GM21576 (cell line): ENCODE measurements around the gene DNAJC21.
"Not testable (repeated sequence)": the region's sequence is repeated elsewhere in the genome, so short reads cannot be mapped to it uniquely, and the experiment has no call there.

Source experiments
- ATAC-seq: cut with Tn5 transposase; IDR thresholded peaks from one replicate; pipeline ENCODE4 v1.9.1; 2021; ENCODE audit warnings: mild to moderate bottlenecking, moderate library complexity; ENCODE audit not compliant: unreplicated experiment

The DNAJC21 gene

GRCh38 chr5:34923256-34923655 lies 6.1 kb upstream of the DNAJC21 start:
- not testable (repeated sequence) for ATAC-seq

GRCh38 chr5:34923694-34924461 lies 5.5 kb upstream of the DNAJC21 start:
- peak; percentile 57 for ATAC-seq

- ATAC-seq, result no peak
These were observed 4.9 kb upstream of the DNAJC21 start for GRCh38 chr5:34924462-34924765.

- ATAC-seq, result no peak
These were observed 3.0 kb upstream of the DNAJC21 start for GRCh38 chr5:34926318-34926888.

DNA sequence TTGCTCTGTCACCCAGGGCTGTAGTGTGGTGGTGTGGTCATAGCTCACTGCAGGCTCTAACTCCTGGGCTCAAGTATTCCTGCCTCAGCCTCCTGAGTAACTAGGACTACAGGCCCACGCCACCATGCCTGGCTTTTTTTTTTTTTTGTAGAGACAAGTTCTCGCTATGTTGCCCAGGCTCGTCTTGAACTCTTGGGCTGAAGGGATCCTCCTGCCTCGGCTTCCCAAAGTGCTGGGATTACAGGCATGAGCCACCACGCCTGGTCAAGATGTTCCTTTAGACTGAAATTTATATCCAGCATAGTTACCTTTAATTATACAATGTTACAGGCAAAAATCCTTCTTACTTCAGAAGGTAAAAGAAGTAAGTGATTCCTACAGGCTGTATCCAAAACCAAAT lies 1.6 kb upstream of the DNAJC21 start:
- ATAC-seq, result no peak

- ATAC-seq, result no peak
These were observed 1.1 kb upstream of the DNAJC21 start for GRCh38 chr5:34928267-34928666.

DNA sequence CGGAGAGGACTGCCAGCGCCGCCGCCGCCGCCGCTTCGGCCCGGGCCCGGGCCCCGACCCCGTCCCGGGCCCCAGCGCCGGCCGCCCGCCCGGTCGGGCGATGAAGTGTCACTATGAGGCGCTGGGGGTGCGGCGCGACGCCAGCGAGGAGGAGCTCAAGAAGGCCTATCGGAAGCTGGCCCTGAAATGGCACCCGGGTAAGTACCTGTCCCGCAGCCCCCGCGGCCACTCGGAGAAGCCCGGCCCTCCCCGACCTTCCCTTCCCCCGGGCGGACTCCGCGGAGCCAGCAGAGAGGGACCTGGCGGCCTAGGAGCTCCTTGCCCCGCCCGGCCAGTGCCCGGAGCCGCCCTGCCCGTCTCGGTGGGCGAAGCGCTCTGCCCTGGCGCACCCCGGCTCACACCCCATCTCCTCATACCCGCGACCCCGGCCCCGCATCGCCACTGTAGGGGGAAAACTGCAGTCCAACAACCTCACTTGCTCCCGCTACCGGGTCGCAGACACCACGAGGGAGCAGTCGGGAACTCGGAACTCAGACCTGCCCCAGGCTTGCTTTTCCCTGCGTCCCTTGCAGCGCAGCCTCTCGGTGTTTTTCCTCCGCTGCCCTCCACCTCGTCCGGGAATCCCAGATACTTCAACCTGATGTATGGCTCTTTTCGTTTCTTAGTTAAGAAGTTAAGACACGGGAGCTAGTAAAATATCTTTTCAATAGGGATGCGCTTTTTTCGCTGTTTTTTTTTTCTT lies 532 bp downstream of the DNAJC21 start:
- peak; percentile 66 for ATAC-seq

GRCh38 chr5:34930462-34930844 lies 1.1 kb downstream of the DNAJC21 start:
- no peak for ATAC-seq

DNA sequence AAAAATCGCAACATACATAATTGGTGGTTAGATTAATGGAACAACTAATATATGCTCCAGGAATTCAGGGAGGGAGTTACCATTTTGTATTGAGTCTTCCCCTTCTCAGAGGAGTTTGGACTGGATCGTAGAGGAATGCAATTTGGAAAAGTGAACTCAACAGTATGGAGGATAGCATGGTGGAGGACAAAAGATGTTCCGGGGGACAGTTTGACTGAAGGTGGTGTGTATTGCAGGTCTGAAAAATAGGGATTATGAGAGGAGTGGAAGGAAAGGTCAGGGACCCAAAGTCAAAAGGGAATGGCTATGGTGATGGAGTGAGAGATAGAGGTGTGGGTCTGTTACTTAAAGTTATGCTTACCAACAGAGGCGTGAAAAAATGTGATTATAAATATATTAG lies 1.5 kb downstream of the DNAJC21 start:
- no peak for ATAC-seq

- ATAC-seq, result no peak
These were observed 3.6 kb downstream of the DNAJC21 start for GRCh38 chr5:34932947-34933346.

DNA sequence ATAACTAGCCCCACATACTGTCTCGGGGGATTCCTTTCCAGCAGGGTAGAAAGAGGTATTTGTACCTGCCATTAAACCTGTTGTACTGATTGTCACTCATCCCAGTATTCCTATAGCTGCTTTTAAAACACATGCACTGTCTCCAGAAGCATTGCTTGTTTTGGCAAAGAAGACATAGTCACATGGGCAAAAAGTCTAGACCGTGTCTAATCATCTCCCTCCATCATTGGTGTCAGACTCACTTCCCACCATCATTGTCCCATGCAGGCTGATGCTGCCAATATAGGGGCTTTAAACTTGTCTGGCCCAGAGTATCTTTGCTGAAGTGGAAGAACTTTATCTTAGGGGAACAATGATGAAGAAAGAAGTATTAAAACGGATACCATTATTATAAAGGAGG lies 12.6 kb downstream of the DNAJC21 start:
- ATAC-seq, result no peak

DNA sequence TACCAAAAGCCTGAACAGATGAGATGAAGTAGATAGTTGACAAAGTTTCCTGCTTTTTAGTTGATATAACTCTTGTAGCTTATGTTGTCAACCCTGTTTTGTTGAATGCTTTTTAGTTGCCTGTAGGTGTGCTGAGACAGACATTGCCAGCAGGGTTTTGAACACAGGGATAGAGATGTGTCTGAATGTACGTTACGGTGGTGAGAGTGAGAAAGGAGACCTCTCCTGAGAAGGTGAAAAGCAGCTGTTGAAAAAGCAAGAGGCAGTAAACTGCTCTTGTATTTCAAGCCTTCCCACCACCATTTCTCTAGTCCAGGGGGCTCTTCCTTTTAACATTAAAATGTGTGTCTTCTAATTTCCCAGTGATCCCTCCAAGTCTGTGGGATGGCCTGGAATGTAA lies 14.7 kb downstream of the DNAJC21 start:
- no peak for ATAC-seq

- ATAC-seq, result no peak
These were observed 15.2 kb downstream of the DNAJC21 start for GRCh38 chr5:34944460-34945047.

DNA sequence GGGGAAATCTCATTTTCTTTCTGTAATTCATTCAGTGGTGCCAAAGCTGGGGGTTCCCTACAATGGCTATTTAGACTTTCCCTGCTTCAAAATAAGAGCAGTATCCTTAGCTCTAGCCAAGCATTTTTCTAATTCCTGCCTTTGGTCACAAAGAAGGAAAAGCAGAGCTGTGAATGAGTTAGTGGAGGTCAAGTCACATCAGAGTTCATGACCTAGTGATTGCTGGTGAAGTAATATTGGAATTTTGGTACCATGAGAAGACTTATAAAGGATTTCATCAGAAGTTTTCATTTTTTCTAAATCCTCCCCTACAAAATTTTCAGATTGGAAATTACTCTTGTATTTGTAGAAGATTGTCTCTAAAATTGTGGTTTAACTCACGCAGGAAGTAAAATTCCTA lies 28.0 kb downstream of the DNAJC21 start:
- no peak for ATAC-seq

- no peak for ATAC-seq
These were observed 28.7 kb downstream of the DNAJC21 start for GRCh38 chr5:34957857-34958690.

- ATAC-seq, result peak; percentile 98
These were observed 30.0 kb downstream of the DNAJC21 start for GRCh38 chr5:34959323-34959722.

- no peak for ATAC-seq
These were observed 38.2 kb downstream of the DNAJC21 start for GRCh38 chr5:34967540-34967939.

DNA sequence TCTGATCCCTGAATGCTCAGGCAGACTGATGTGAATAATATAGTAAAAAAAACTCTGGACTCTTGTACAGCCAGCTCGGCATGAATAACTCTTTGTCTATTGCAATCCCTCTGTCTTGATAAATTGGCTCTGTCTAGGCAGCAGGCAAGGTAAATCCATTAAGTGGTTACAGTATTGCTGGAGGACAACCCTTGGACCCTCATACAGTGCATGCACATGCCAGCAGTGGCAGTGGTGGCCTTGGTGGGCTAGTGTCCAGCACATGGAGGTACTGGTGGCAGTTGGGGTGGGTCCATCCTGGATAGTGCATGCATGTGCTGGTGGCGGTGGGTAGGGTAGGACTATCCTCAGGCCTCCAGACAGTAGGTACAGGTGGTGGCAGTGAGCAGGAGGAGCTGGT lies 38.9 kb downstream of the DNAJC21 start:
- no peak for ATAC-seq

DNA sequence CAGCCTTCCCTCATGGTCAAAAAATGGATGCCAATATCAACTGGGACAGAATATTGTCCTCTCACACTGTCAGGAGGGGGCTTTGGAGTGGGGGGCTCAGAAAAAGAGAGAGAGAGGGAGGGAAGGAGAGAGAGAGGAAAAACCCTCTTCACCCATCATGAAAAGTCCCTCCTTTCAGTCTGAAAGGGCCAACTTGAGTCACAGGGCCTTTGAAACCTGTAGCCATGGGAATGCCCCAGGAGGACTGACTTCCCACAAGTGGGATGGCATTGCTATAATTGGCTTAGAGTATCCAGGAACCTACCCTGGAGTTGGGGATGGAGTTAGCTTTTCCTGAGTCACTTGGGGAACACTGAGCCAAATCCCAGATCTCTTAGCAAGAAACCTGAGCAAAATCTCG lies 41.2 kb downstream of the DNAJC21 start:
- ATAC-seq, result no peak

DNA sequence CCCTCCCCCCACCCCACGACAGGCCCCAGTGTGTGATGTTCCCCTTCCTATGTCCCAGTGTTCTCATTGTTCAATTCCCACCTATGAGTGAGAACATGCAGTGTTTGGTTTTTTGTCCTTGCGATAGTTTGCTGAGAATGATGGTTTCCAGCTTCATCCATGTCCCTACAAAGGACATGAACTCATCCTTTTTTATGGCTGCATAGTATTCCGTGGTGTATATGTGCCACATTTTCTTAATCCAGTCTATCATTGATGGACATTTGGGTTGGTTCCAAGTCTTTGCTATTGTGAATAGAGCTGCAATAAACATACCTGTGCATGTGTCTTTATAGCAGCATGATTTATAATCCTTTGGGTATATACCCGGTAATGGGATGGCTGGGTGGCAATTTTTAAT lies 42.3 kb downstream of the DNAJC21 start:
- not testable (repeated sequence) for ATAC-seq

DNA sequence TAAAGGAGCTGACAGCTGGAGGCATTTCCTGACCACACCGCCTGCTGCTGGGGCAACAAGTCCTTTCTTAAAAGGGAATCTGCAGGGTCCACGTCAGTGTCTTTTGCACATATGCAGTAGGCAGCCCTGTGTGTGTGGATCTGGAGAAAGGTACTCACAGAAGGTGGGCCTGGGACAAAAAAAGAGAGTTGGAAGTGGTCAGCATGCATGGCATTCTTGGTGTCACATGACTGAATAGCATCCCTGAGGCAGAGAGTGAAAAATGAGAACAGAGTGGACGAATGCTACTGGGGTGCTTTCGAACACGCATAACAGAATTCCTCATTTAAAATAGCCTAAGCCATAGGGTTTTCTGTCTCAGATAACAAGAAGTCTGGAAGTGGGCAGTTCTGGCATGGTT lies 47.0 kb downstream of the DNAJC21 start:
- ATAC-seq, result no peak
